Endothelial cell of umbilical vein (primary cell): Measurements from ENCODE around the gene URAD. TPM values are rescaled to one million over a fixed set of nuclear protein-coding genes. Genes with fewer than 3 reads are reported as not detected.

Experiments
- BruUV-seq: library from RNA; stranded (reverse); fragments of 400-500 nt; replicated peaks from 2 replicates; lab custom pipeline; 2021; lab: Mats Ljungman, UMichigan
- CTCF ChIA-PET: fragments of 300-600, 350-600 bp; sonication (Branson Sonifier 250); formaldehyde crosslinking; loops from one replicate; lab custom pipeline; 2021; ENCODE audit warnings: antibody characterized with exemption, inconsistent platforms; lab: Charles Lee
- POLR2A ChIA-PET: fragments of 300-600, 350-600 bp; sonication (Branson Sonifier 250); formaldehyde crosslinking; loops from one replicate; lab custom pipeline; 2021; ENCODE audit warnings: antibody characterized with exemption, inconsistent platforms; lab: Charles Lee
- DNase-seq: peaks from one replicate; pipeline ENCODE4 v3.0.0-alpha.2; 2011; ENCODE audit warnings: low read depth, low spot score
- FAIRE-seq: peaks from 2 replicates; lab custom pipeline; 2011; peaks lifted over from hg19 to GRCh38; lab: Jason Lieb, UNC
- H2AFZ ChIP-seq: 2 replicates; pipeline ENCODE4 v1.6.0; 2012; ENCODE audit warnings: low read depth, low read length, control low read depth, inconsistent platforms
- H3K27ac ChIP-seq: 2 replicates; pipeline ENCODE4 v1.5.1; 2011; ENCODE audit warnings: low read depth, mild to moderate bottlenecking, control low read depth, low read length, moderate library complexity; ENCODE audit not compliant: insufficient read depth
- H3K27me3 ChIP-seq, 2 experiments: 2 replicates each; pipeline versions ENCODE4 v1.6.0 to v1.6.1; 2011; ENCODE audit warnings: low read length in 2 of 2, mixed read lengths in 1 of 2; ENCODE audit not compliant: control insufficient read depth in 2 of 2, insufficient read depth in 2 of 2
- H3K36me3 ChIP-seq, 2 experiments: 2 replicates in 1 of 2; 3 replicates in 1 of 2; pipeline ENCODE4 v1.5.1; 2011; ENCODE audit warnings: low read length in 2 of 2, mild to moderate bottlenecking in 1 of 2, moderate library complexity in 1 of 2; ENCODE audit not compliant: control insufficient read depth in 2 of 2, insufficient read depth in 2 of 2; ENCODE audit errors: extremely low read depth in 1 of 2
- H3K4me1 ChIP-seq: 3 replicates; pipeline ENCODE4 v1.5.1; 2011; ENCODE audit warnings: mild to moderate bottlenecking, low read length; ENCODE audit not compliant: control insufficient read depth, insufficient read depth; ENCODE audit errors: extremely low read depth
- H3K4me2 ChIP-seq: 2 replicates; pipeline ENCODE4 v1.6.1; 2011; ENCODE audit warnings: low read length, control low read depth, mixed read lengths; ENCODE audit not compliant: insufficient read depth
- H3K4me3 ChIP-seq, 3 experiments: fragments of 200-600 bp in 1 of 3; sonication (generic), shearing (Covaris generic) in 1 of 3; replicated peaks in 1 of 3; 2 replicates each; pipeline ENCODE4 v1.5.1; 2011 to 2016; ENCODE audit warnings: control low read depth in 3 of 3, low read length in 3 of 3, mild to moderate bottlenecking in 2 of 3, inconsistent platforms in 1 of 3, low read depth in 1 of 3, moderate library complexity in 1 of 3; ENCODE audit not compliant: insufficient read depth in 1 of 3
- H3K79me2 ChIP-seq: 2 replicates; pipeline ENCODE4 v1.6.0; 2012; ENCODE audit warnings: low read length, inconsistent platforms; ENCODE audit not compliant: control insufficient read depth, insufficient read depth
- H3K9ac ChIP-seq: replicated peaks from 2 replicates; pipeline ENCODE3; 2011; ENCODE audit warnings: low read length, control low read depth; ENCODE audit not compliant: insufficient read depth; ENCODE audit errors: extremely low read depth
- H3K9me1 ChIP-seq: replicated peaks from 3 replicates; pipeline ENCODE4 v1.6.0; 2011; ENCODE audit warnings: mild to moderate bottlenecking, low read length; ENCODE audit not compliant: control insufficient read depth, insufficient read depth; ENCODE audit errors: extremely low read depth
- H3K9me3 ChIP-seq: replicated peaks from 2 replicates; pipeline ENCODE4 v1.5.1; 2012; ENCODE audit warnings: low read length, inconsistent platforms; ENCODE audit not compliant: control insufficient read depth, insufficient read depth
- H4K20me1 ChIP-seq: replicated peaks from 2 replicates; pipeline ENCODE3; 2011; ENCODE audit warnings: mild to moderate bottlenecking, low read length; ENCODE audit not compliant: control insufficient read depth, insufficient read depth; ENCODE audit errors: extremely low read depth
- CTCF ChIP-seq, 2 donors: IDR thresholded peaks; 1 replicate in 1 of 2; 2 replicates in 1 of 2; pipeline ENCODE4 v1.5.1; 2011; ENCODE audit warnings: low read length in 2 of 2, mild to moderate bottlenecking in 2 of 2, moderate library complexity in 2 of 2, control low read depth in 1 of 2, inconsistent platforms in 1 of 2, low read depth in 1 of 2; ENCODE audit not compliant: insufficient read depth in 1 of 2; ENCODE audit errors: extremely low read depth in 1 of 2
- EZH2 ChIP-seq: IDR thresholded peaks from 2 replicates; pipeline ENCODE4 v1.6.1; 2012; ENCODE audit warnings: borderline replicate concordance, low read depth, mild to moderate bottlenecking, moderate library complexity, low read length, inconsistent platforms; ENCODE audit not compliant: severe bottlenecking
- FOS ChIP-seq: IDR thresholded peaks from 2 replicates; pipeline ENCODE4 v1.6.1; 2011; ENCODE audit warnings: mild to moderate bottlenecking, low read length, moderate library complexity, borderline replicate concordance; ENCODE audit not compliant: insufficient read depth
- GATA2 ChIP-seq: IDR thresholded peaks from 2 replicates; pipeline ENCODE4 v1.7.0; 2011; ENCODE audit warnings: low read depth, mild to moderate bottlenecking, moderate library complexity, mixed read lengths, low read length; ENCODE audit not compliant: insufficient read length, insufficient read depth
- JUN ChIP-seq: IDR thresholded peaks from 2 replicates; pipeline ENCODE4 v1.6.1; 2011; ENCODE audit warnings: borderline replicate concordance, low read depth; ENCODE audit not compliant: insufficient read length, insufficient read depth
- MAX ChIP-seq: IDR thresholded peaks from 2 replicates; pipeline ENCODE4 v1.6.1; 2011; ENCODE audit not compliant: insufficient read depth, insufficient read length
- MYC ChIP-seq: IDR thresholded peaks from one replicate; pipeline ENCODE4 v1.6.1; 2011; ENCODE audit warnings: mild to moderate bottlenecking, low read depth, low read length
- POLR2A ChIP-seq: IDR thresholded peaks from 2 replicates; pipeline ENCODE4 v1.6.1; 2012; ENCODE audit warnings: low read depth, mild to moderate bottlenecking, control low read depth, low read length
- POLR2AphosphoS5 ChIP-seq: IDR thresholded peaks from 2 replicates; pipeline ENCODE4 v1.6.1; 2012; ENCODE audit warnings: low read depth, mild to moderate bottlenecking, control low read depth, low read length, moderate library complexity; ENCODE audit not compliant: insufficient read depth
- dilution Hi-C: fragments of 300-500 bp; cut with MboI; formaldehyde crosslinking; loops from one replicate; pipeline ENCODE4 v1.15.0; 2019; ENCODE audit warnings: low sequenced_read_pairs; ENCODE audit not compliant: extremely low pct_ligation_motif_present
- intact Hi-C: fragments of 100-400 bp; cut with micrococcal nuclease; formaldehyde crosslinking; loops from one replicate; pipeline ENCODE4 v1.10.0; 2022
- polyA plus RNA-seq, 4 experiments: library from polyadenylated mRNA; depleted of rRNA in 3 of 4; stranded (reverse) in 3 of 4; unstranded in 1 of 4; fragments of >200 nt; gene quantifications; 2 replicates each; pipeline versions ENCODE4 v1.2.1 to v1.2.3, GENCODE V29; 2011 to 2012; ENCODE audit warnings: missing spikeins in 1 of 4
- total RNA-seq: library from RNA; stranded (reverse); gene quantifications from 2 replicates; pipeline ENCODE4 v1.2.3, GENCODE V29; 2021

The URAD gene
- total and polyA plus RNA-seq, 2 donors (not counting 3 experiments of a cell fraction or from before 2014, with no cell fraction given): not detected

- dilution Hi-C loops (no loop called here), intact Hi-C loops (no loop called here)
- Histone ChIP-seq H3K27me3 (peaks cover 55 to 69% of the 10 kb centered on the region in 2 experiments), H3K27ac (no peak overlapping the region), H4K20me1 (no peaks in the 10 kb centered on the region), H2AFZ (no peak overlapping the region), H3K36me3 (no peaks in the 10 kb centered on the region), H3K4me1 (no peaks in the 10 kb centered on the region), H3K4me2 (no peak overlapping the region), H3K79me2 (no peaks in the 10 kb centered on the region), H3K9me1 (no peaks in the 10 kb centered on the region), H3K4me3 (no peak overlapping the region), H3K9ac (no peak overlapping the region), H3K9me3 (no peaks in the 10 kb centered on the region)
- no peak for FAIRE-seq
- no peak for TF ChIP-seq POLR2A
- no peak for TF ChIP-seq POLR2AphosphoS5
- TF ChIP-seq EZH2: no peak
- no peak for TF ChIP-seq CTCF (IDR thresholded peaks at IDR 0.05; ENCODE audit: extremely low read depth in 1 of 2, insufficient read depth in 1 of 2, low read depth in 1 of 2, low read length in 2 of 2)
- no peak for TF ChIP-seq MAX
- TF ChIP-seq FOS: no peak
- no peak for TF ChIP-seq MYC
- no peak for TF ChIP-seq GATA2
- TF ChIP-seq JUN: no peak
- ChIA-PET POLR2A (no interaction called here), CTCF (no interaction called here)
- BruUV-seq: no TSS peak
- DNase-seq: no peak
Observed at GRCh38 chr13:27929868-27930267, 58.6 kb downstream of the URAD start.
